DMS 273 treated with DMSO at 0.1 percent for 48 hours (cell line): ENCODE measurements around the gene S100G.
"Not testable (repeated sequence)": the region's sequence is repeated elsewhere in the genome, so short reads cannot be mapped to it uniquely, and the experiment has no call there.

Experiments used
- DNase-seq: peaks from one replicate; lab custom pipeline; 2025; lab: John Stamatoyannopoulos, UW

The S100G gene

DNA sequence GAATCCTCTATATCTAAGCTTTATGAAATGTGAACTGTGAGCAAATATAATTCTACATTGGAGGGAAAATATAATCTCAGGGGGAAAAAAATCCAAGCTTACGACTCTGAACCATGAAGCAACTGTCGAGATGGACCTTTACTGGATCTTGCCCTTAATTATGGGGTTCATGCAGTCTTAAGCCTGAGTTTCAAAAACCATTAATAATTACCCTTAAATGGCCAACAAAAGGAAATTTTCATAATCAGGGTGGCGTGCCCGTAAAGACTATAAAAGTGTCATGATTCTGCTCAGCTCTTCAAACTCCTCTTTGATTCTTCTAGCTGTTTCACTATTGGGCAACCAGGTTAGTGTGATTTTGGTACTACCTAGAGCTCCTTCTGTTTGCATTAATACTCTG lies at the start of gene S100G:
Gene S100G (plus strand): TSS at position 301 of the 400 bp plus-strand sequence. CDS start 849 bp downstream, outside the sequence.
- no peak for DNase-seq

- no peak for DNase-seq
These were observed 48.1 kb upstream of the S100G start for GRCh38 chrX:16601885-16602284.

DNA sequence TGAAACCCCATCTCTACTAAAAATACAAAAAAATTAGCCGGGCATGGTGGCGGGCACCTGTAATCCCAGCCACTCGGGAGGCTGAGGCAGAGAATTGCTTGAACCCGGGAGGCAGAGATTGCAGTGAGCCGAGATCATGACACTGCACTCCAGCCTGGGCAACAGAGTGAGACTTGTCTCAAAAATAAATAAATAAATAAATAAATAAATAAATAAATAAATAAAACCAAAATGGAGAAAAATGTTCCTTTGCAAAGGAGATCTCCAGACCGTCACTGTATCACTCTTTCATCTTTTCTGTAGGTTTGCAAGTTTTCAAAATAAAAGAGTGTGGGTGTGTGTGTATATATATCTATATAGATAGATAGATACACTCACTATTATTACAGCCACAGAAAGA lies 46.7 kb upstream of the S100G start:
- not testable (repeated sequence) for DNase-seq

DNA sequence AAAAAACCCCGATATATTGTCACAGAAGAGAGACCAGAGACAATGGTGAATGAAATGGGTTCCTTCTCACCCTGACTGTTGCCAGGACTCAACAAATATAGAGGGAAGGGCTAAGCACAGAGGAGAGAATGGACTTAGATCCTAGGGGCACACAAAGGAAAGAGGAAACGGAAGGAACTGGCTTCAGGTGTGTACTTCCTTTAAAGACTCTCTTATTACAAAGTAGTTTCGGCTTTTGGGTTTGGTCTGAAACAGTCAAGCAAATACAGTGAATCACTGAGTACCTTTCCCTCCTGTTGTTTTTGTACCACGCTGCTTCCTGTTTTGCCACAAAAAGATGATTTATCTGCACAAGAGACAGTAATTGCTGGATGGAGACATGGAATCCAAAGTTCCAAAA lies 46.1 kb upstream of the S100G start:
- no peak for DNase-seq

DNA sequence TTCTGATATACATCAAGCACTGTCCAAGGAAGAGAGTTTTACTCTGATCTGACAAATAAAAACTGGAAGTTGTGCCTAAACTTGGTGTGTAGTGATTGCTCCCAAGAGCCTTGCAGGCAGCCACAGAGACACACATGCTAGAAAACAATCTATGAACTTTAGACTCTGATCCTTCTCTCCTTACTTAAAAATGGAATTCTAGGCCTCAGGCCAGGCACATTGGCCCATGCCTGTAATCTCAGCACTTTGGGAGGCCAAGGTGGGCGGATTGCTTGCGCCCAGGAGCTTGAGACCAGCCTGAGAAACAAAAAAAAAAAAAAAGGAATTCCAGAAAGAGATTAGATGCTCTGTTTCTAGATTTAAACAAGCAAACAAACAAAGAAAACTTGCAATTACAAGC lies 45.6 kb upstream of the S100G start:
- no peak for DNase-seq

GRCh38 chrX:16606142-16606720 lies 43.7 kb upstream of the S100G start:
- no peak for DNase-seq

GRCh38 chrX:16610121-16610621 lies 39.8 kb upstream of the S100G start:
- no peak for DNase-seq

DNA sequence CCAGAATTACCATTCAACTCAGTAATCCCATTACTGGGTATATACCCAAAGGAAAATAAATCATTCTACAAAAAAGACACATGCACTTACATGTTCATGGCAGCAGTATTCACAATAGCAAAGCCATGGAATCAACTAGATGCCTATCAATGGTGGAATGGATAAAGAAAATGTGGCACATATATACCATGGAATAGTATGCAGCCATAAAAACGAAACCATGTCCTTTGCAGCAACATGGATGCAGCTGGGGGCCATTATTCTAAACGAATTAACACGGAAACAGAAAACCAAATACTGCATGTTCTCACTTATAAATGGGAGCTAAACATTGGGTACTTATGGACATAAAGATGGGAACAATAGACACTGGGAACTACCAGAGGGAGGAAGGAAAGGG lies 39.3 kb upstream of the S100G start:
- DNase-seq: not testable (repeated sequence)

DNA sequence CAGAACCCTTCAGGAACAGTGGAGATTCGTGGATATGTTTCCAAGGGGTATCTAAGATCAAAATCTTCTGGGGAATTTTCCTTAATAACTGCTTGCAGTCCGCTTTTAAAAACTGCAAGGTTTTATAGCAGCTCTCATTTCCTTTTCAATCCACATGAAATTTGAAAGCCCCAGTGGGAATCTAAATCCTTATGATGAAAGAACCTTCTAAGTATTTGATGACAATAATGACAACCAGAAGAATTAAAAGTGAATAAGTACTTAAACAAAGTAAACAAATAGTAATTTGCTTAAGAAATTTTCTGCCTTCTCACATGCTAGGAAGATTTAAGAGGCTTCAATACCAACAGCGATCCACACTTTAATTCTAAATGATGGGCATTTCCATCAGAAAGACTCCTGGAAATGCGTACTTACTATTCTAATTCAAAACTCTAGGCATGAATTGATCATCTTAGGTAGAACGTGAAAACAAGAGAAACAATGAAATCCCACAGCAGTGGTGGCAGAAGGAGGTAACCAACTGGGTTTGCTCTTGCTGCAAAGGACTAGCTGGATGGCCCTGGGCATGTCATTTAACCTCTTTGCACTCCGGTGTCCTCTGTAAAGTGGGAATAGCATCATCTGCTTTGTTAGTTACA lies 37.6 kb upstream of the S100G start:
- DNase-seq: no peak

DNA sequence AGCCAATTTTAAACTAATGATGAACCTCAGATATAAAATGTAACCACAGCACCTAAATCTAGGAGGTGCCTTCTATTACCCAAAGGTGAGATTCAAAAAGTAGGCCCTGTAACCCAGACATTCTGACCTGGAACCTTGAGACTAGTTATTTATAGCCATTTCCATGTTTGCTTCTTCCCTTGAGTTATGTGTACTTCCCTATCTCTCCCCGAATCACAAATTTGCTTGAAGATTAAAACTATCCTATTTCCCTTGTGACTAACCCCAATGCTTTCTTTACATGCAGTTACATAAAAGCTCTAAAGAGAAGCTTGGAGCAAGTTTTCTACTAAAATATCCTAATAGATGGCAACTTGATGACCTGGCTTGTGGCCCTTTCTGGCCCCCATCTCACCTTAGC lies 32.6 kb upstream of the S100G start:
- no peak for DNase-seq

DNA sequence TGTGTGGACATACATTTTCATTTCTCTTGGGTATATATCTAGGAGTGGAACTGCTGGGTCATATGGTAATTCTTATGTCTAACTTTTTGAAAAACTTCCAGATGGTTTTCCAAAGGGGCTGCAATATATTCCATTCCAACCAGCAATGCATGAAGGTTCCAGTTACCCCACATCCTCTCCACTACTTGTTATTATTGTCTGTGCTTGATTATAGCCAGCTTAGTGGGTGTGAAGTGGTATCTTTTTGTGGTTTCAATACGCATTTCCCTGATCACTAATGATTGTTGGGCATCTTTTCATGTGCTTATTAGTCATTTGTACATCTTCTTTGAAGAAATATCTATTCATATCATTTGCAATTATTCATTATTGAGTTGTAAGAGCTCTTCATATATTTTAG lies 31.5 kb upstream of the S100G start:
- DNase-seq: no peak

- DNase-seq: no peak
These were observed 30.9 kb upstream of the S100G start for GRCh38 chrX:16619024-16619423.

DNA sequence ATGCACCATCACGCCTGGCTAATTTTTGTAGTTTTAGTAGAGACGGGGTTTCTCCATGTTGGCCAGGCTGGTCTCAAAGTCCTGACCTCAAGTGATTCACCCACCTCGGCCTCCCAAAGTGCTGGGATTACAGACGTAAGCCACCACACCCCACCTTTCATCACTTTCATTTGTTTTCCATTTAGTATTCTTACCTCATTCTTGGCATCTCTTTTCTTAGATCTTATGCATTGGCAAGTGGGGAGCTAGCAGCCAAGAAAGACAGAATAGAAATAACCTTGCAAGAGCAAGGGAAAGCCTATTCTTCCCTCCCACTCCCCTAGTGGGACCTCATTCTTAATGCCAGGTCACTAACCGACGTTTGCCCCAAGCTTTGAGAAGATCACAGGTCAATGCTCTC lies 21.4 kb upstream of the S100G start:
- DNase-seq: not testable (repeated sequence)

DNA sequence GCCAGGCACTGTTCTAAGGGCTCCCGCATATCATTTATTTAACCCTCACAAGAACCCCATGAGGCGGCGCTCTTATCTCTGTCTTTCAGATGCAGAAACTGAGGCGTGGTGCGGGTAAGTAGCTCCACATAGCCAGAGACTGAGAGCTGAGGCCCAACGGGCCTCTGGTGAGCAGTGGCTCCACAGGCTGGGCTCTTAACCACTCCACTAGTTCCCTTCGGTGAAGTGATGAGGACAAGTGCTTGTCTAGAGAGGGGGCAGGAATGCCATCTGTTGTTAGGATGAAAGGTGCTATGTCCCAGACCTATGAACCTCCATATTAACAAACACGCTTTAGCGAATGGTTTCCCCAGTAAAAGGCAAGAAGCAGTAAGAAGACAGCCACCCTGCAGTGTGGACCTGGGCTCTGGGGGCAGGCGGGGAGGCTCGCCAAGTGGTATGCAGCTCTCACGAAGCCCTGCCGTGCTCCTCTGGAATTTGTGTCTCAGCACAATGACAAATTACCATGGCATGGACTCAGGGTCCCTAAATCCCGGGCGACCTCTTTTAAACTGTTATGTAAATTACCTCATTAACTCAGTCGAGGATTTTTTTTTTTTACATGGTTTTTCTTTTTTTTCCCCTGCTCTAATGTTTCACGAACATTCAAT lies 20.9 kb upstream of the S100G start:
- DNase-seq: no peak

DNA sequence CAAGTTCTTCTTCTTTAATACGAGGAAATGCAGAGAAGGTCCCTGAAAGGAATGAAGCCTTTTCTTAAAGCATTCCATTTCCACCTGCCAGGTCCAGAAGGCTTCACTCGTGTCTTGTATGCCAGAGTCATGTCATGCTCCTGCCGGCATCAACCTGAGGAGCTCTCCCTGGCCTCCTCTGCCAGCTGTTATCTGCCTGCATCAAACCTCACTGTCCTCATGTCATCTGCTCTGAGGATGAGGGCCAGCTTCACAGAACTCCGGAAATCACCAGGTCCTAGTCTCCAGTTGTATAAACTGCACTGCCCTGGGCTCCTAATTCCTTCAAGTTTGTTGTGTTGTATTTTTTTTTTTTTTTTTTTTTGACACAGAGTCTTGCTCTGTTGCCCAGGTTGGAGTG lies 20.0 kb upstream of the S100G start:
- no peak for DNase-seq

GRCh38 chrX:16633754-16634153 lies 16.2 kb upstream of the S100G start:
- DNase-seq: no peak

- DNase-seq: no peak
These were observed 14.9 kb upstream of the S100G start for GRCh38 chrX:16635040-16635439.

GRCh38 chrX:16635596-16635995 lies 14.4 kb upstream of the S100G start:
- DNase-seq: no peak

DNA sequence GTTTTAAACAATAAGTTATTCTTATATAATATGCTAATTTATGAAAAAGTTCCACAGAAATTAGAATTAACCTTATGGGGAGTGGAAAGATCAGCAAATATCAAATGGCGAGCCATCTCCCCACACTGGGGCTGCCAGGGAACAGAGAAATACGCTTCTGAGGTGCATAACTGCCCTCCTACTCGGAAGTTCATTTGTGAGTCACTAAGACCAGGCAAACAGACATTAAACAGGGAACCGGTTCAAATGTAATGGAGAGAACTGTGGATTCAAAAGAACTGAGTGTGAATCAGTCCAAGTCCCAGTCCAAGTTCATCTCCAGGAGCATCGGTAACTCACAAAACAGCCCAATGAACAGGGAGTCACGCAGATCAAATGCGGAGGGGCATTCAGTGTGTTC lies 11.4 kb upstream of the S100G start:
- DNase-seq: no peak

DNA sequence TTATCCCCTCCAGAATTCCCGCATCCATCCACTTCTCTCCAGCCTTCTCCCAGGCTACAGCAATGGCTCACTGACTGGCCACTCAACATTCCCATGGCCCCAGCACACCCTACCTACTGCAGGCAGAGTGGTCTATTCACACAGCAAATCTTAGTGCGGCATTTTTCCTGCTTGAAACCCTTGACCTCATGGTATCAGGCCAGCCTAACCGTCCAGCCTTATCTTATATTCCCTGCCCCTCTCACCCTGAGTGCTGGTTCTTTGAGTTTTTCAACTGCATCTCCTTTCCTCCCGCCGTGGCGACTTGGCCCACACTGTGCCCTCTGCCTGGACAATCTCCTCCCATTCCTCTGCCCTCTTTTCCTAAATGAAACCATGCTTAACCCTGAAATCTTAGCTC lies 10.0 kb upstream of the S100G start:
- no peak for DNase-seq

GRCh38 chrX:16640823-16641222 lies 9.1 kb upstream of the S100G start:
- no peak for DNase-seq

- DNase-seq: no peak
These were observed 6.8 kb upstream of the S100G start for GRCh38 chrX:16643176-16643575.

DNA sequence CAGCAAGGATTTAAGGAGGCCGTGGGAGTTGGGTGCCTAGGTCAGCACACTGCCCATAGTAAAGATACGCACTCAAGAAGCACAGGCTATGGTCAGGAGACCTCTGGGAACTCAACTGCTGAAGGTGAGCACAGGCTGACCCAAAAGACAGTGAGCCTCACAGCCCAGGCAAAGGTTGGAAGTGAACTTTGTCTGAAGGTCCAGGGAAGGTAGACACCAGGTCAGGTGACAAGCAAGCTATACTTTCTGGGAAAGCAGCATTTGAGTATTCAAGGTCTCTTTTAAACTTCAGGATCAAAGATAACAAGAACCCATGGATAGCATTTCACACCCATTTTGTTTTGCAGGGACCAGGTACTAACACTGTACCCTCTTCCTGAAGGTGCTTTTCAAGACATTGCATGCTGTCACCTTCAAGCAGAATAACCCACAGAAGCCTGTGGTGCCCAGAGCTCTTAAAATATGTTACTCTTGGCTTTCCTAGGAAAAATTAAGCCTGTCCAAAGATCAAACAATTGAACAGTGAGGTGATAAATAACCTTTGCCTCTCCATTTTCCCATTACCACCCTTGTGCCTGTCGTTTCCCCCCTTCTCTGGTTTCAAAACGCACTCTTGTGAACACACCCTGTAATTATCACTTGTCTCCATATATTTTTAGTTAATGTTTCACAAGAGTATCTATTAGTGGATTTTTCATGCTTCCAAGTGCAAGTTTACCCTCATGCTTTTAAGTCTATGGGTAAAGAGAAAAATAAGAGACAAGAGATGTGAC lies 3.4 kb upstream of the S100G start:
- no peak for DNase-seq
